ENCODE results near the gene PON3.

GRCh38 chr7:95444796-95445195 is 48.6 kb upstream of the PON3 start:
- TF ChIP-seq ZNF274 (IDR thresholded peaks at IDR 0.05; ENCODE audit: low read depth, low read length) (no peak), YY1 (IDR thresholded peaks at IDR 0.05; ENCODE audit: insufficient read depth, insufficient read length) (no peak), SUZ12 (IDR thresholded peaks at IDR 0.05; ENCODE audit: extremely low read depth, insufficient read depth, insufficient read length) (no peak)
